C1 segment of cervical spinal cord (tissue), 14 donors: ENCODE results near the gene GGA2.
"Not testable (repeated sequence)": the region's sequence is repeated elsewhere in the genome, so short reads cannot be mapped to it uniquely, and the experiment has no call there.

ENCODE experiments used
- DNase-seq, 14 donors: peaks; one replicate each; lab custom pipeline; 2025; lab: John Stamatoyannopoulos, UW

Gene GGA2, protein sequence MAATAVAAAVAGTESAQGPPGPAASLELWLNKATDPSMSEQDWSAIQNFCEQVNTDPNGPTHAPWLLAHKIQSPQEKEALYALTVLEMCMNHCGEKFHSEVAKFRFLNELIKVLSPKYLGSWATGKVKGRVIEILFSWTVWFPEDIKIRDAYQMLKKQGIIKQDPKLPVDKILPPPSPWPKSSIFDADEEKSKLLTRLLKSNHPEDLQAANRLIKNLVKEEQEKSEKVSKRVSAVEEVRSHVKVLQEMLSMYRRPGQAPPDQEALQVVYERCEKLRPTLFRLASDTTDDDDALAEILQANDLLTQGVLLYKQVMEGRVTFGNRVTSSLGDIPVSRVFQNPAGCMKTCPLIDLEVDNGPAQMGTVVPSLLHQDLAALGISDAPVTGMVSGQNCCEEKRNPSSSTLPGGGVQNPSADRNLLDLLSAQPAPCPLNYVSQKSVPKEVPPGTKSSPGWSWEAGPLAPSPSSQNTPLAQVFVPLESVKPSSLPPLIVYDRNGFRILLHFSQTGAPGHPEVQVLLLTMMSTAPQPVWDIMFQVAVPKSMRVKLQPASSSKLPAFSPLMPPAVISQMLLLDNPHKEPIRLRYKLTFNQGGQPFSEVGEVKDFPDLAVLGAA

DNA sequence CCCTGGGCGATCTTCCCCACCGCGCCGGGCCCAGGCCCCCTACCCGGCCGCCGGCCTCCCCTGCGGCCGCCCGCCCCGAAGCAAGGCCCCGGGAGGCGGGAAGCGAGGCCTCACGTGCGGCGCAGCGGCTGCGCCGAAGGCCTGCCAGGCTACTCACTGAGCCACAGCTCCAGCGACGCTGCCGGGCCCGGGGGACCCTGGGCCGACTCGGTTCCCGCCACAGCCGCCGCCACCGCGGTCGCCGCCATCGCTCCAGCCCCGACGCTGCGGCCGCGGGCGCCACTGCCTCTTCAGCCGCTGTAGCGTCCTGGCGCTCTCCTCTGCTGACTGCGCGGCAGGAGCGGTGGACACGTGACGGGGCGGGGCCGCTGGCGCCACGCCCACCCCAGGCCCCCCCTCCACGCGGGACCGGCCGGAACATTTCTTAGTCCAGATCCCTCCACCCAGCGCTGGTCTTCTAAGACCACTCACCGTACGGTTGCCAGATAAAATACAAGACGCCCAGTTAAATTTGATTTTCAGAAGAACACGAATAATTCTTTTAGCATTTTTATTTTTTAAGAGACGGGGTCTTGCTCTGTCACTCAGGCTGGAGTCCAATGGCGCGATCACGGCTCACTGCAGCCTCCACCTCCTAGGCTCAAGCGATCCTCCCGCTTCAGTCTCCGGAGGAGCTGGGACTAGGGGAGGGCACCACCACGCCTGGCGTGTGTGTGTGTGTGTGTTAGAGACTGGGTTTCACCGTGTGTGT lies at the start of gene GGA2:
TSS of gene GGA2 (minus strand) at position 331 of the 751 bp plus-strand sequence. CDS start at position 248, 83 bp downstream.
- DNase-seq = peak in 13 of 14 donors; percentile 10 to 80 (median 64)

DNA sequence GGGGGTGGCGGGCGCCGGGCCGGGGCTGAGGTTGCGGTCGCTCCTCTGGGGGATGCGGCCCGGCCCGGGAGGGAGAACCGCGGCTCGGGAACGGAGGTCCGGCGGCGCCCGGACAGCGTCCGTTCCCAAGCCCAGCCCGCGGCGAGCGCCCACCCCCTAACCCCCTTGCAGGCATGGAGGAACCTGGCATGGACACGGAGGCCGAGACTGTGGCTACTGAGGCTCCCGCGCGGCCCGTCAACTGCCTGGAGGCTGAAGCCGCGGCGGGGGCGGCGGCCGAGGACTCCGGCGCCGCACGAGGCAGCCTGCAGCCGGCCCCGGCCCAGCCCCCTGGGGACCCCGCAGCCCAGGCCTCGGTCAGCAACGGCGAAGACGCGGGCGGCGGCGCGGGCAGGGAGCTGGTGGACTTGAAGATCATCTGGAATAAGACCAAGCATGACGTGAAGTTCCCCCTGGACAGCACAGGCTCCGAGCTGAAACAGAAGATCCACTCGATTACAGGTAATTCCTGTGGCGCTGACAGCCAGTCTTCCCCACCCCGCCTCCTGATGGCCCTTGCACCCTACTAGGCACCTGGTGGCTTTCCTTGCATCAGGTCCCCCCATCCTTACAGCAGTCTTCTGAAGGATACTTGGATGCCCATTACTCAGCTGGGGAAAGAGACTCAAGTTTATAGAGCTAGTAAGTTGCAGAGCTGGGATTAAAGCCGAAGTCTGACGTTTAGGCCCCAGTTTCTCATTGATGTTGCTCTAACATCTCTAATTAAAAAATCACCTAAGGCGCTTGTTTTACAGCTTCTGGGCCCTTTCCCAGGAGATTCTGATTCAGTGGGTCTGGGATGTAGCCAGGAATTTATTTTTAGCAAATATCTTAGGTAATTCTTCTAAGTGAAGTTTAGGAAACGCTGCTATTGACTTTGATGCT lies 47.7 kb upstream of the GGA2 start:
- DNase-seq = peak in 7 of 14 donors; percentile 29 to 61 (median 47)

DNA sequence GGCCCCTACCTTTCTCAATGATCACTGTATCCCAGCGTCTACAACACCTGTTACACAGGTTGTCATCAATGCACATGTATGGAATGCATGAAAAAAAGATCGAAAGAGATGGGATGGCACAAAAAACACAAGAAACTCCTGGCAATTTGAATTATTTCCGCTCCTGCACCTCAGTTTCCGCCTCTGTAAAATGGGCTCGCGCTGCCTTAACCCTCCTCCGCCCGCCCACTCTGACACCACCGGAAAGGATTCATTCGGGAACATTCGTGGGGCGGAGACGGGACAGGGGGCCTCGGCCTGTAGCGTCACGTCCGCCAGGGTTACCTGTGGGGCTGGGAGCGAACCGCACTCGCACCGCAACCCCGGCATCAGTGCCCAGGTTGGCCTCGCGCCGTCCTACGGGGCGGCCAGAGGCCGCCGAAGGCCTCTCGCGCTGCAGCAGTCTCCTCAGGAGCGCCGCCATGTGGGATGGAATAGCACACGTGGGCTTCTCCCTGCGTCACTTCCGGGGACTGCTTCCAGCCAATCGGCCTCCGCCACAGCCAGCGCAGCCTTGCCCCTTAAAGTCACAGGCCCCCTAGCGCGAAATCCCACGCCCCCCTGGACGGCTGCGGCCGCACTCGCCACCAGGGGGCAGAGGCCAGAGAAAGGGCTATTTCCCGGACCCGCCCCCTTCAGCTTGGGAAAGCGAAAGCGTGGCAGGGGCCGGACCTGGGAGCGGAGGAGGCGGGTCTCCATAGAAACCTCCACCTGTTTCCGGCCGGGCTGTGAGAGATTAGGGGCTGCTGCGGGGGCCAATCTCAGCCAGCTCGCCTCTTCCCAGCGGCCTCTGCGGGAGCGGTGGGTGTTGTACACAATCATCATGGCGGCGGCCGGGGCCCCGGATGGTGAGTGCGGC lies 46.8 kb upstream of the GGA2 start, which contains the start of the genes EARS2 and UBFD1:
TSS of gene EARS2 (minus strand) at position 470 of the 898 bp plus-strand sequence. CDS start at position 463, 7 bp downstream.
TSS of gene UBFD1 (plus strand) at position 847 of the 898 bp plus-strand sequence. CDS start at position 863, 16 bp downstream.
- DNase-seq = peak; percentile 82 to 100 (median 97)

DNA sequence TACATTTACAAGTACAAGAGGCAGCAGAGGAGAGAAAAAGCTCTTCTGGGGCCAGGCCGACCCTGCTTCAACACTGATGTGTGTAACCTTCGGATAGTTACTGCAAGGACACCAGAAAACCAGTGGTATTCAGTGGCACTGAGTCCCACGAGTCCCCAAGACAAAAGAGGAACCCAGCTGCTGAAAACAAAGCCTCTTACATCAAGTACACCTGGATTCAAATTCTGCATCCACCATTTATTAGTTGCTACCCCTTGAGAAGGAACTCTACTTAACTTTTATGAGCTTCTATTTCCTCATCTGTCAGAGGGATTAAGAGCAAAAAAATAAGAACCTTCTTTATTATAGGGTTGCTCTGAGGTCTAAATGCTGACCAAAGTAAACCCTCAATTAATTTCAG lies 44.2 kb upstream of the GGA2 start:
- DNase-seq = no peak

DNA sequence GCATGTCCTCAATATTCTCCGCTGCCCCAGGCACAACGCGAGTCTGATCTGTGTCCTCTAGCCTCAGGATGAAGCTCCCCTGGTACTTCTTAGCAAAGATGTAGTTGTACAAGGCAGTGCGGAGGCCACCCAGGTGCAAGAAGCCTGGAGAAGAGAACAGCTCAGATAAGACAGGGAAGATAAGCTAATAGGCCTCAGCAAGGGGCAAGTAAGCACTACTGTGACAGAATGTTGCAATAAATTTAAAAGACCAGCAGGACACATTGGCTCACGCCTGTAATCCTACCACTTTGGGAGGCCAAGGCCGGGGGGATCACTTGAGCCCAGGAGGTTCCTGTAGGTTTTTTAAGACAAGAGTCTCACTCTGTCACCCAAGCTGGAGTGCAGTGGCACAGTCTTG lies 41.9 kb upstream of the GGA2 start:
- DNase-seq = no peak

DNA sequence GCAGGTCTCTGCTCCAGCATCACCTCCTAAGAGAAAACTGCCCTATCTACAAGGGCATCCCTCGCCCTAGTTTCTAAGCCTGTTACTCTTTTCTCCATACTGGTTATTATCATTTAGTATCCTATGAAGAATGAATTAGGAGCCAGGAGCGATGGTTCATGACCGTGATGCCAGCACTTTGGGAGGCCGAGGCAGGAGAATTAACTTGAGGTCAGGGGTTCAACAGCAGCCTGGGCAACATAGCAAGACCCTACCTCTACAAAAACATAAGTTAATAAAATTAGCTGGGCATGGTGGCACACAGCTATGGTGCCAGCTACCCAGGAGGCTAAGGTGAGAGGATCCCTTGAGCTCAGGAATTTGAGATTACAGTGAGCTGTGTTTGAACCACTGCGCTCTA lies 39.6 kb upstream of the GGA2 start:
- no peak for DNase-seq

DNA sequence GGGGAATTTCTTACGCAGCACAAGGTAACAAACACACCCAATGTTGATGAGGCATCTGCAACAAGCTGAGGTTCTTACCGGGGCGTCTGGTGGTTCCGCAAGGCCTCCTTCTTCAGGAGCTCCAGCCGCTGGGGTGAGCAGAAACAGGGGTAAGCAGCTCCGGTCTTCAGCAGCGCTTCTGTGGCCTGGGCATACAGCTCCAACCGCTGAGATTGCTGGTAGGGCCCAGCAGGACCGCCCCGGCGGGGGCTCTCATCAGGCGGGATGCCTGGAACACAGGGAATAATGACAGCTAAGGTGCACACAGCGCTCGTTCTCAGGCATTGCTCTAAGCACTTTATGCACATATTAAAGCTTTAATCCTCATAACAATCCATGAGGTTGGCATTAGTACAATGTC lies 34.1 kb upstream of the GGA2 start:
- DNase-seq = no peak

DNA sequence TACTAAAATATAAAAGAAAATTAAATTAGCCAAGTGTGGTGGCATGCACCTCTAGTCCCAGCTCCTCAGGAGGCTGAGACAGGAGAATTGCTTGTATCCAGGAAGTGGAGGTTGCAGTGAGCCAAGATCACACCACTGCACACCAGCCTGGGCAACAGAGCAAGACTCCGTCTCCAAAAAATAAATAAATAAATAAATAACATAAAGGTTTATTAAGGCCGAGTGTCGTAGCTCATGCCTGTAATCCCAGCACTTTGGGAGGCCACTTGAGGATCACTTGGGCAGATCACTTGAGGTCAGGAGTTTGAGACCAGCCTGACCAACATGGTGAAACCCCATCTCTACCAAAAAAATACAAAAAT lies 30.5 kb upstream of the GGA2 start:
- not testable (repeated sequence) for DNase-seq

DNA sequence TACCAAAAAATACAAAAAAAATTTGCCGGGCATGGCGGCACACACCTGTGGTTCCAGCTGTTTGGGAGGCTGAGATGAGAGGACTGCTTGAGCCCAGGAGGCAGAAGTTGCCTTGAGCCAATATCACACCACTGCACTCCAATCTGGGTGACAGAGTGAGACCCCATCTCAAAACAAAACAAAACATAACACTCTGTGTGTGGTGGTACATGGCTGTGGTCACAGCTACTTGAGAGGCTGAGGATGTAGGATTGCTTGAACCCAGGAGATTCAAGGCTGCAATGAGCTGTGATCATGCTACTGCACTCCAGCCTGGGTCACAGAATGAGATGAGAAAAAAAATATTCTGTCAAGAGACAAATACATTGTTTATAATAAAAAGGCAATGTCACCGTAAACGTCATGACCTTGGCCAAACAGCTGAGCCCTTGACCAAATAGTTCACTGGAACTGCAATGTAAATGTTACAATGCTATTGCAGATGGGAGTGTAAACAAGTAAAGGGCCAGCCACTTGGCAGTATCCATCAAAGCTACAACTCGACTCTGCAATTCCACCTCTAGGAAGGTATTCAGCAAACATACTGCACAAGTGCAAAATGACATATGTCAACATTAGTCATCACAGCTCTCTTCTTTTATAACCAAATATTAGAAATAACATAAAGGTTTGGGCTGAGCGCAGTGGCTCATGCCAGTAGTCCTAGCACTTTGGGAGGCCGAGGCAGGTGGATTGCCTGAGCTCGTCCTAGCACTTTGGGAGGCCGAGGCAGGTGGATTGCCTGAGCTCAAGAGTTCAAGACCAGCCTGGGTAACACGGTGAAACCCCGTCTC lies 29.9 kb upstream of the GGA2 start:
- no peak for DNase-seq

DNA sequence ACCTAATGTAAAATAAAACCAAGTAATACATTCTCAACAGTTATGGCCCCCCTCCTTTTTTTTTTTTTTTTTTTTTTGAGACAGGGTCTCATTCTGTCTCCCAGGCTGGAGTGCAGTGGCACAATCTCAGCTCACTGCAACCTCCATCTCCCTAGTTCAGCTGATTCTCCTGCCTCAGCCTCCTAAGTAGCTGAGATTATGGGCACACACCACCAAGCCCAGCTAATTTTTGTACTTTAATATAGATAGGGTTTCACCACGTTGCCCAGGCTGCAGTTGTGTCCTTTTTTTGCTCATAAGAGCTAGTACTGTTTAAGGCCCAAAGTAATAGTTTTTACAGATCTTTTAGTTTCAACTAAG lies 28.6 kb upstream of the GGA2 start:
- DNase-seq = no peak

DNA sequence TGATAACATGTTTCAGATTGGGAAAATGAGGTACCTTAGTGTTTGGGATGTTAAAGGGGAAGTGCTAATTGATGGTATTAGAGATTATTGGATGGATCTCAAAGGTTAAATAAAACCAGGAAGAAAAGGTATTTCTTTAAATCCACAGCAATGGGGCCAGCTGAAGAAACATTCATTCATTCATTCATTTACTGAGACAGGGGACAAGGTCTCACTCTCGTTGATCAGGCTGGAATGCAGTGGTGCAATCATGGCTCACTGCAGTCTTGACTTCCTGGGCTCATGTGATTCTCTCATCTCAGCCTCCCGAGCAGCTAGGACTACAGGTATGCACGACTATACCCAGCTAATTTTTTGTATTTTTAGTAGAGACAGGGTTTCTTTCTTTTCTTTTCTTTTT lies 27.1 kb upstream of the GGA2 start:
- DNase-seq = no peak

DNA sequence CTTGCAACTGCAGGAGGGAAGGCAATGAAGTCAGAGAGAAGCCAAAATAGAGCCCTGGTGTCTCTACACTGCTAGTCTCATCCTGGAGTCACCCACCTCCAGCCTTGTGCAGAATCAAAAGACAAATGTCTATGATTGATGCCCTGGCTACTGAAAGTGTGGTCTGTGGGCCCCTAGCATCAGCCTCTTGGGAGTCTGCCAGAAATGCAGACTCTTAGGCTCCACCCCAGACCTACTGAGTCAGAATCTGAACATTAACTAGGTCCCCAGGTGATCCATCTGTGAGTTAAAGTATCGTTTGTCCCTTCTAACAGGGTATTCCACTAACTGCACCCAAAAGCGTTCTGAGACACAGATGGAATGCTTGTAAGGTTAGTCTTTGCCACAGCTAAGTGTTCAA lies 25.6 kb upstream of the GGA2 start:
- DNase-seq = peak in 1 of 14 donors; percentile 21

DNA sequence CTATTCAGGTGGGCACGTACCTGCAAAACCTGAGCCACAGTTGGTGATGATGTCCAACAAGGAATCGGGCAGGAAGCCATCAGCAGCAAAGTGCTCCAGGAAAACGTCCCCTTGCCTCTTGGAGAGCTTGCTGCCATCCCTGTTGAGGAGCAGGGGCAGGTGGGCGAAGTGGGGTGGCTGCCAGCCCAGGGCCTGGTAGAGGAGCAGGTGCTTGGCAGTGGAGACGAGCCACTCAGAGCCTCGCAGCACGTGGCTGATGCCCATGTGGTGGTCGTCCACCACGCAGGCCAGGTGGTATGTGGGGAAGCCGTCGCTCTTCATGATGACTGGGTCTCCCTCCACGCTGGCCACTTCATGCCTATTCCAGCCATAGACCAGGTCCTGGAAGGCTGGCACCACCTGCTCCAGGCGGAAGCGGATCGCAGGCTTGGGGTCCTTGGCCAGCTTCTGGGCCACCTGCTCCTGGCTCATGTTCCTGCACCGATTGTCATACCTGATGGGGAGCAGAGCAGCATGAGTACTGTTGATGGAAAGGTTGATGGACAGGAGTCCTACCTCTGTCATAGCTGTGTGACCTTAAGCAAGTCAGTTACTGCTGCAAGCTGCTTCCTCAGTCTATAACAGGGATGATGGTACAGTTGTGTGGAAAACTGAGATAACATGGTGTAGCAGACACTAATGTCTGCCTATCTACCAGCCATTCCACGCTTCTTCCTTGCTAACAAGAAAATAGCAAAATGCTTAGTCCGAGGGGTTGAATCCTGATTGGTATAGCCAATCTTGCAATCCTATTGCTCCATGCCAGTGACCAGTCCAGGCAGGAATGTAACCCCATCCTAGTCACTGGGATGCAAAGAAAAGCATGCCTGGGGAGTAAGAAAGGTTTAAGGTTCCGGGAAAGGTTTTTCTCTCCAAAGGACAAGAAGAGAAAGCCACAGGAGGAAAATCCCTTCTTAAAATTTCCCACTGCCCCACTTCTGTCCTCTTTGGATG lies 24.9 kb upstream of the GGA2 start:
- DNase-seq = peak in 1 of 14 donors; percentile 68

DNA sequence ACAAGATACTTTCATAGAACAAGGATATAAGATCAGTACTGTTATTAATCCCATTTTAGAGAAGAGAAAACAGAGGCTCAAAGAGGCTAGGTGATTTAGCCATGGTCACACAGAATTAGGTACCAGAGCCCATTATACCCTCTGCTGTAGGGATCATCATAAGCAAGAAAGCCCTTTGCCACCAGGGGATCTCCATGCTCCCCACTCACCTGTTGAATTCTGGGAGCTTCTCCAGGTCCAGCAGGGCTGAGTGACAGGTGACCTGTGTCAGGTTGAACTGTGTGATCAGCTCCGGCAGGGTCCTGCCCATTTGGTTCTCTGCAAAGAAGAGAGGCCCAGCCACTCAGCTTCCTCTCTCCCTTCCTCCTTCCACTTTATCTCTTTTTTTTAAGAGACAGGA lies 22.2 kb upstream of the GGA2 start:
- DNase-seq = no peak

DNA sequence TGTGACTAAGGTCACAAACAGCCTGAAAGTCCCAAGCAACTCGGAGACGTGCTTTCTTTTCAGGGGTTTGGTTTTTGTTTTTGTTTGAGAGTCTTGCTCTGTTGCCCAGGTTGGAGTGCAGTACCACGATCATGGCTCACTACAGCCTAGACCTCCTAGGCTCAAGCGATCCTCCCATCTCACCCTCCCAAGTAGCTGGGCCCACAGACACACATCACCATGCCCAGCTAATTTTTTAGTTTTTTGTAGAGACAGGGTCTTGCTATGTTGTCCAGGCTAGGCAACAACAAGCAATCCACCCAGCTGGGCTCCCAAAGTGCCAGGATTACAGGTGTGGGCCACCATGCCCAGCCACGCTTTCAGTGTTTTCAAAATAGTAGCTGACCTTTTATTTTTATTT lies 19.8 kb upstream of the GGA2 start:
- no peak for DNase-seq

DNA sequence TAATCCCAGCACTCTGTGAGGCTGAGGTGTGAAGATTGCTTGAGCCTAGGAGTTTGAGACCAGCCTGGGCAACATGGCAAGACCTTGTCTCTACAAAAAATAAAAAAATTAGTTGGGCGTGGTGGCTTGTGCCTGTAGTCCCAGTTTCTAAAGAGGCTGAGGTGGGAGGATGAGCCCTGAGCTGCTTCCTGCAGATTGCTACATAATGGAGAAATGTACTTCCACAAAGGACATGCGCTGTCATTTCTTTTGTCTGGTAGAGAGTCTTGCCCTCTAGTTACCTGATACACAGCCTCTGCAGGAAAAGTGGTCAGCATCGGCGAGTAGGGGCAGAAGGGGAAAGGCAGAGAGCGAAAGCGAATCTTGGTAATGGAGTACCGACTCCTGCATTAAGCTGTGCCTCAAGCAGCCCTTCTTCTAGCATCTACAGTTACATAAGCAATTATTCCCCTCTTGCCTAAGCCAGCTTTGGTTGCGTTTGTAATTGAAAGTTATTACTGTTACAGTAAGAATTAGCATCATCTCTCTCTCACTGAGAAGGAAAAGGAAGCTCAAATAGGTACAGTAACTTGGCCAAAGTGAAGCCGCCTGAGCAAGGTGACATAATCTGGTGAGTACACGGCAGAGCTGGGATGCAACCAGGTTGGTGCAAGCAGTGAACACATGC lies 18.5 kb upstream of the GGA2 start:
- DNase-seq = no peak

DNA sequence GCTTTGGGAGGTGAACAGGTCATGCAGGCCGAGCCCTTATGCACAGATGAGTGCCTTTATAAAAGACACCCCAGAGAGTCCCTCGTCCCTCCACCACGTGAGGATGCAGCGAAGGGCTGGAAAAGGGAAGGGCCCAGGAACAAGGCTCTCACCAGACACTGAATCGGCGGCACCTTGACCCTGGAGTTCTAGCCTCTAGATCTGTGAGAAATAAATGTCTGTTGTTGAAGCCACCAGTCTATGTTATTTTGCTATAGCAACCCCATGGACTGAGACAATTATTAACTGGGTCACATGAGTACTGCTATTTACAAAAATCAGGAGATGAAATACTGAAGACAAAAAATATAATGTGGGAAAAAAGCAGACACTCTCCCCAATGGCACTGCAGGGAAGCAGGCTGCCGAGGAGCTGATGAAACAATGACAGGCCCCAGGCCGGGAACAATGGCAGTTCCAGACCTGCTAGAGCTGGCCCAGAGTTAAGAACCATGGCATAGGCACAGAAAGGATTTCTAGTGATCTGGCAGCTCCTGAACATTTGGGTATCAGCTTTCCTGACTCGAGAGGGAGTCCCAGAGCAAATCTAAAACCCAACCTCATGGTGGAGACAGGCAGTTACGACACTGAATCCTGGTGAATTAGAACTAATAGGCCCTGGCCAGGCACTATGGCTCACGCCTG lies 17.8 kb upstream of the GGA2 start:
- DNase-seq = no peak
